IPS-NIHi11 (cell line): Measurements from ENCODE around the gene CALM3.
A peak's percentile ranks its signal among the peaks of the same experiment; 100 is the strongest.
"Not testable (repeated sequence)": the region's sequence is repeated elsewhere in the genome, so short reads cannot be mapped to it uniquely, and the experiment has no call there.

Experiments used
- DNase-seq: peaks from one replicate; pipeline ENCODE4 v3.0.0; 2012; ENCODE audit warnings: mixed read lengths, low spot score

Gene CALM3

GRCh38 chr19:46601318-46602224, at the start of gene CALM3:
Gene CALM3, plus strand, starts transcription at chr19:46601330. Its CDS starts 105 bp downstream, at chr19:46601435.
- peak; percentile 40 for DNase-seq

DNA sequence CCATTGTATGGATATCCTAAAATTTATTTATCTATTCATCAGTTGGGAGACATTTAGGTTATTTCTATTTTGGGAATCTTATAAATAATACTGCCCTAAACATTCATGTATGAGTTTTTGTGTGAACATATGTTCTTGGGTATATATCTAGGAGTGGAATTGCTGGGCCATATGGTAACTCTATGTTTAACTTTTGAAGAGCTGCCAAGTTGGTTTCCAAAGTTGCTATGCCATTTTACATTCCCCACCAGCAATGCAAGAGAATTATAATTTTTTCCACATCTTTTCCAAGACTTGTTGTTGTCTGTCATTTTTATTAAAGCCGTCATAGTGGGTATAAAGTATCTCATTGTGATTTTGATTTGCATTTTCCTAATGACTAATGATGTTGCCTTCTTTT, 48.2 kb upstream of the CALM3 start:
- no peak for DNase-seq

GRCh38 chr19:46554161-46554560, 47.0 kb upstream of the CALM3 start:
- DNase-seq, result no peak

- DNase-seq, result no peak
These were observed 45.4 kb upstream of the CALM3 start for GRCh38 chr19:46555628-46556280.

- not testable (repeated sequence) for DNase-seq
These were observed 44.7 kb upstream of the CALM3 start for GRCh38 chr19:46556471-46556870.

- no peak for DNase-seq
These were observed 41.9 kb upstream of the CALM3 start for GRCh38 chr19:46559203-46559602.

GRCh38 chr19:46559675-46560074, 41.5 kb upstream of the CALM3 start:
- DNase-seq, result not testable (repeated sequence)

- DNase-seq, result no peak
These were observed 36.4 kb upstream of the CALM3 start for GRCh38 chr19:46564701-46565100.

- peak; percentile 82 for DNase-seq
These were observed 29.6 kb upstream of the CALM3 start for GRCh38 chr19:46571495-46571894.

GRCh38 chr19:46573679-46574498, 27.2 kb upstream of the CALM3 start:
- no peak for DNase-seq

DNA sequence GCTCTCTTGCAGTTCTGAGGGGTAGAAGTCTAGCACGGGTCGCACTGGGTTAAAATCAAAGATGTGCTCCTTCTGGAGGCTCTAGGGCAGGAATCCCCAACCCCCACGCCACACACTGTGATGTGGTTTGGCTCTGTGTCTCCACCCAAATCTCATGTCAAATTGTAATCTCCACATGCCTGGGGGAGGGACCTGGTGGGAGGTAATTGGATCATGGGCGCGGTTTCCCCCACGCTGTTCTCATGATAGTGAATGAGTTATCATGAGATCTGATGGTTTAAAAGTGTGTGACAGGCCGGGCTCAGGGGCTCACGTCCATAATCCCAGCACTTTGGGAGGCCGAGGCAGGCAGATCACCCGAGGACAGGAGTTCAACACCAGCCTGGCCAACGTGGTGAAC, 26.6 kb upstream of the CALM3 start:
- no peak for DNase-seq

GRCh38 chr19:46578450-46578849, 22.7 kb upstream of the CALM3 start:
- DNase-seq, result no peak

DNA sequence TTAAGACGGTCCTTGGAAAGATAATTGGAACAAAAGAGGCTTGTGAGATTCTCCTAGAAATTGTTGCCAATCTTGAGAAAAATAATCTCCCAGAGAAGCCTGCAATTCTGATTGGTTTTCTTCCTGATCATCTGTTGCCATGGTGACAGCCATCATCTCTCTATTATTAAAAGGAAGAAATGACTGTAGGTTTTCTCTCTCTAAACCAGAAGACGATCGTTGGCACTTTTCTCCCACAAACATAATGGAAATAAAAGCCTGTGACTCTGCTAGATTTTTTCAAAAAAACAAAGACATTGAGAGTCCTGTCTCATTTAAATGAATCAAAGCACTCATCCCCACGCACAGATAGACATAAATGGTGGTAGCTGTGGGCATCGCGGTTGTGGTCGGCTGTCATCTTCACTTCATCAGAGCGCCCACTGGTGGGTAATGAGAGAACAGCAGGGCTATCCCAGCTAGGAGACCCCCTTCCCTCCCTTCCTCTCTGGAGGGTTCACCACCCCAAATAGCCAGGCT, 21.7 kb upstream of the CALM3 start:
- DNase-seq, result peak; percentile 86

DNA sequence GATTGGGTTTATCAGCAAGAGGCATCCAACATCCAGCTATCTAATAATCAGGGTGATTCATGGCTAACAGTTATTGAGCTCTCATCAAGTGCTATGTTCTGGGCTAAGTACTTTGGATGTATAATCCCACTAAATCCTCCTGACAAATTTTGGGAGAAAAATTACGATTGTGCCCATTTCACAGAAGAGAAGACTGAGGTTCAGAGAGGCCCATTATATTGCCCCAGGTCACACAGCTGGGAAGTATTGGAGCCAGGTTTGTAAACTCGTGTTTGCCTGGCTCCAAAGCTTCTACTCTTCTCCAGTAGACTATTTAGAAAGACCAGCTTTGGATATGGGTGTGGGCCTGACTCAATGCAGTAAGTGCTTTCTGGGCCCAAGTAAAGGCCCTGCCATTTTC, 20.9 kb upstream of the CALM3 start:
- DNase-seq, result no peak

DNA sequence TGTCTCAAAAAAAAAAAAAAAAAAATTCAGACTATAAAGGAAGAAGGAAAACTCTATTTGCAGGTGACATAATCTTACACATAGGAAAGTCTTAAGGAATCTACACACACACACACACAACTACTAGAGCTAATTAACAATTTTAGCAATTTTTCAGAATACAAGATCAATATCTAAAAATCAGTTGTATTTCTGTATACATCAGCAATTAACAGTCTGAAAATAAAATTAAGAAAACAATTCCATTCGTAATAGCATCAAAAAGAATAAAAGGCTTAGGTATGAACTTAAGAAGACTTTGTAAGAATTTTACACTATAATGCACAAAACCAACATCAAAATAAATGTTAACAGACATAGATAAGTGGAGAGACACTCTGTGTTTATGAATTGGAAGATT, 15.6 kb upstream of the CALM3 start:
- DNase-seq, result no peak

- DNase-seq, result no peak
These were observed 14.8 kb upstream of the CALM3 start for GRCh38 chr19:46586294-46586693.

DNA sequence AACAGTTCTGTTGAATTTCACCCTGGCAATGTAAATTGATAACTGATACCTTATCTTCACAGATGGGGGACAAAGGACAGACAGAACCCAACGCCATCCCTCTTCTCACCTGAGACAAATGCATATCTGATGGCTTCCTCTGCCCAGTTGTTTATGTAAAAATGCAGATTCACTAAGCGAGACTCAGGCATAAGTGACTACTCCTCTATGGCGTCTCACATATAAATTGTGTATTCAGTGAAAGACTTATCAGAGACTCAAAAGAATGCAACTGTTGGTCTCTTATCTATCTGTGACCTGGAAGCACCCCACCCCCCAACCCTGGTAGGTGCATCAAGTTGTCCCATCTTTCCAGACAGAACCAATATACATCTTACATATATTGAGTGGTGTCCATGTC, 13.3 kb upstream of the CALM3 start:
- DNase-seq, result no peak

DNA sequence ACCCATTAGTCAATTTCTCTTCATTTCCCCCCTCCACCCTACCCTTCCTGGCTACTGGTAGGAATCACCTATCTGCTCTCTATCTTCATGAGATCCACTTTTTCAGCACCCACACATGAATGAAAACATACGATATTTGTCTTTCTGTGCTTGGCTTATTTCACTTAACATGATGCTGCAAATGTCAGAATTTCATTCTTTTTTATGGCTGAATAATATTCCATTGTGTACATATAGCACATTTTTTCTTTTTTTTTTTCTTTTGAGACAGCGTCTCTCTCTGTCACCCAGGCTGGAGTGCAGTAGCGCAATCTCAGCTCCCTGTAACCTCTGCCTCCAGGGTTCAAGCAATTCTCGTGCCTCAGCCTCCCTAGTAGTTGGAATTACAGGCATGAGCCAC, 9.9 kb upstream of the CALM3 start:
- no peak for DNase-seq

GRCh38 chr19:46591870-46592269, 9.3 kb upstream of the CALM3 start:
- no peak for DNase-seq

DNA sequence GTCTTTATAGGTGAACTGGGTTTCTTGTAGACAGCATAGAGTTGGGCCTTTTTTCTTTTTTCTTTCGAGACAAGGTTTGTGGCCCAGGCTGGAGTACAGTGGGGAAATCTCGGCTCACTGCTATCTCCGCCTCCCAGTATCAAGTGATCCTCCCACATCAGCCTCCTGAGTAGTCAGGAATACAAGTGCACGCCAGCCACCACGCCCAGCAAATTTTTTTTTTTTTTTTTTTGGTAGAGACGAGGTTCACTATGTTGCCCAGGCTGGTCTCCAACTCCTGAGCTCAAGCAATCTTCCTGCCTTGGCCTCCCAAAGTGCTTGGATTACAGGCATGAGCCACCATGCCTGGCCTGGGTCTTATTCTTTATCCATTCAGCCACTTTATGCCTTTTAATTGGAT, 5.1 kb upstream of the CALM3 start:
- DNase-seq, result no peak

DNA sequence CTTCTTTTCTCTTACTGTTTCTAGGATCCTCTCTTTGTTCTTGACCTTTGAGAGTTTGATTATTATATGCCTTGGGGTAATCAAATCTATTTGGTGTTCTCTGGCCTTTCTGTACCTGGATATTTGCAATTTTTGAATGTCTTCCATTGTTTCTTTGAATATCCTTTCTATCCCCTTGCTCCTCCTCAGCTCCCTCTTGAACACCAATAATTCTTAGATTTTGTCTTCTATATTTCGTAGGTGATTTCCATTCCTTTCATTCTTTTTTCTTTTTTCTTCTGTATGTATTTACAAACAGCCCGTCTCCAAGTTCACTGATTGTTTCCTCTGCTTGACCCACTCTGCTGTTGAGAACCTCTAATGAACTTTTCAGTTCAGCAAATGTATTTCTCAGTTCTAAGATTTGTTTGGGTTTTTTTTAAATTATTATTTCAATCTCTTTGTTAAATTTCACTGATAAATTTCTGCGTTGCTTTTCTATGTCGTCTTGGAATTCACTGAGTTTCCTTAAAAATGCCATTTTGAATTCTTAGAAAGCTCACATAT, 2.7 kb upstream of the CALM3 start:
- DNase-seq, result no peak
